GM12878 (cell line): ENCODE results near the gene CADM2. TPM values are rescaled to one million over a fixed set of nuclear protein-coding genes. Genes with fewer than 3 reads are reported as not detected.

Source experiments
- ATAC-seq: fragments of 200-7000 bp; cut with Tn5 transposase; 3 replicates; pipeline ENCODE4 v1.9.1; 2020; ENCODE audit warnings: mild to moderate bottlenecking, moderate library complexity
- BruUV-seq: library from RNA; stranded (reverse); fragments of 400-500 nt; replicated peaks from 2 replicates; lab custom pipeline; 2021; lab: Mats Ljungman, UMichigan
- CTCF ChIA-PET: fragments of 300-600 bp; sonication (Branson Sonifier 250); formaldehyde crosslinking; extraction: SDS; loops from one replicate; lab custom pipeline; 2021; ENCODE audit warnings: inconsistent platforms; lab: Yijun Ruan, JAX
- POLR2A ChIA-PET: fragments of 350-600 bp; formaldehyde crosslinking; extraction: SDS; loops from one replicate; lab custom pipeline; 2021; ENCODE audit warnings: inconsistent platforms; lab: Charles Lee
- RAD21 ChIA-PET: fragments of 300-600 bp; sonication (Branson Sonifier 250); formaldehyde crosslinking; loops from one replicate; lab custom pipeline; 2023; ENCODE audit warnings: antibody characterized with exemption; ENCODE audit not compliant: unreplicated experiment; lab: Charles Lee
- SMC1A ChIA-PET: fragments of 300-600 bp; sonication (Branson Sonifier 250); formaldehyde crosslinking; loops from one replicate; lab custom pipeline; 2023; ENCODE audit not compliant: unreplicated experiment, uncharacterized antibody; lab: Charles Lee
- DNase-seq: peaks from one replicate; pipeline ENCODE4 v3.0.0-alpha.2; 2011; ENCODE audit warnings: low read depth, low spot score
- FAIRE-seq: peaks from 3 replicates; lab custom pipeline; 2011; peaks lifted over from hg19 to GRCh38; lab: Jason Lieb, UNC
- H2AFZ ChIP-seq: 2 replicates; pipeline ENCODE4 v1.6.0; 2011; ENCODE audit warnings: low read depth, low read length, control low read depth; ENCODE audit not compliant: control insufficient read depth
- H3K27ac ChIP-seq: 2 replicates; pipeline ENCODE4 v1.5.1; 2011; ENCODE audit warnings: control low read depth; ENCODE audit not compliant: control insufficient read depth, insufficient read depth
- H3K27me3 ChIP-seq, 2 experiments: replicated peaks in 1 of 2; 2 replicates each; pipeline versions ENCODE4 v1.6.0 to v1.6.1; 2011; ENCODE audit warnings: low read length in 1 of 2; ENCODE audit not compliant: control insufficient read depth in 2 of 2, insufficient read depth in 2 of 2
- H3K36me3 ChIP-seq, 2 experiments: 2 replicates each; pipeline ENCODE4 v1.5.1; 2011; ENCODE audit warnings: low read length in 1 of 2; ENCODE audit not compliant: control insufficient read depth in 2 of 2, insufficient read depth in 2 of 2
- H3K4me1 ChIP-seq: 2 replicates; pipeline ENCODE4 v1.6.1; 2011; ENCODE audit warnings: mild to moderate bottlenecking, low read length, moderate library complexity, mixed read lengths; ENCODE audit not compliant: control insufficient read depth, insufficient read depth
- H3K4me2 ChIP-seq: 2 replicates; pipeline ENCODE4 v1.6.0; 2011; ENCODE audit warnings: control low read depth; ENCODE audit not compliant: control insufficient read depth, insufficient read depth
- H3K4me3 ChIP-seq: fragments of 200-600 bp; sonication (generic); 2 replicates; pipeline ENCODE4 v1.5.1; 2016
- H3K79me2 ChIP-seq: 2 replicates; pipeline ENCODE4 v1.6.0; 2011; ENCODE audit warnings: low read length; ENCODE audit not compliant: control insufficient read depth, insufficient read depth
- H3K9ac ChIP-seq: 2 replicates; pipeline ENCODE4 v1.8.0; 2011; ENCODE audit warnings: low read length, control low read depth, mixed read lengths; ENCODE audit not compliant: control insufficient read depth, insufficient read depth
- H3K9me3 ChIP-seq: replicated peaks from 3 replicates; pipeline ENCODE4 v1.5.1; 2011; ENCODE audit warnings: mild to moderate bottlenecking, low read length; ENCODE audit not compliant: control insufficient read depth, insufficient read depth
- H4K20me1 ChIP-seq: 2 replicates; pipeline ENCODE4 v1.6.0; 2011; ENCODE audit not compliant: control insufficient read depth, insufficient read depth
- CBX3 ChIP-seq: fragments of 200-600 bp; sonication (generic); IDR thresholded peaks from 2 replicates; pipeline ENCODE4 v1.6.1; 2016; ENCODE audit warnings: low read depth, borderline replicate concordance
- CREM ChIP-seq: IDR thresholded peaks from 2 replicates; pipeline ENCODE4 v1.6.1; 2014; ENCODE audit warnings: antibody characterized with exemption, low read depth
- DPF2 ChIP-seq: fragments of 450-650 bp; IDR thresholded peaks from 2 replicates; pipeline ENCODE4 v1.6.1; 2017; ENCODE audit warnings: mild to moderate bottlenecking
- KDM1A ChIP-seq: fragments of 200-600 bp; sonication (generic); IDR thresholded peaks from 2 replicates; pipeline ENCODE4 v1.6.1; 2016; ENCODE audit warnings: borderline replicate concordance
- RCOR1 ChIP-seq: conservative IDR thresholded peaks from 2 replicates; pipeline ENCODE4 v1.6.1; 2012; ENCODE audit warnings: low read depth, low read length, improper control_type of control experiment
- RELA ChIP-seq: fragments of 450-650 bp; IDR thresholded peaks from 2 replicates; pipeline ENCODE4 v1.8.0; 2014; ENCODE audit warnings: borderline replicate concordance; ENCODE audit not compliant: partially characterized antibody
- SUPT20H ChIP-seq: IDR thresholded peaks from 2 replicates; pipeline ENCODE4 v1.6.1; 2011; ENCODE audit warnings: low read depth, mild to moderate bottlenecking, low read length, moderate library complexity, borderline replicate concordance; ENCODE audit not compliant: control insufficient read depth
- YBX1 ChIP-seq: fragments of 450-650 bp; IDR thresholded peaks from 2 replicates; pipeline ENCODE4 v1.6.1; 2016; ENCODE audit warnings: antibody characterized with exemption
- WGBS: methylation state at CpG from one replicate; pipeline ENCODE4 v1.1.6; 2016; ENCODE audit warnings: low lambda C conversion rate; ENCODE audit not compliant: insufficient replicate concordance, insufficient coverage; ENCODE audit errors: missing lambda C conversion rate; 5-methylcytosine and 5-hydroxymethylcytosine counted together
- in situ Hi-C: fragments of 300-500 bp; cut with MboI; formaldehyde crosslinking; loops from 9 replicates; pipeline ENCODE4 v1.14.3; 2018; ENCODE audit warnings: mixed read lengths
- intact Hi-C: fragments of 100-400 bp; cut with micrococcal nuclease; formaldehyde crosslinking; loops from one replicate; pipeline ENCODE4 v1.14.2; 2022; ENCODE audit not compliant: unreplicated experiment
- polyA plus RNA-seq, 11 experiments: library from polyadenylated mRNA; depleted of rRNA in 4 of 11; unstranded in 6 of 11; stranded (reverse) in 5 of 11; fragments of >200 nt; fragmentation: Nextera tagmentation in 4 of 11; fragmentation: Illumina TruSeq in 1 of 11; extraction: Ambion mirVana in 4 of 11; extraction: Trizol in 1 of 11; gene quantifications; 1 replicate in 1 of 11; 2 replicates in 10 of 11; pipeline versions ENCODE4 v1.2.1 to v1.2.3, GENCODE V29; 2011 to 2016; ENCODE audit warnings: inconsistent platforms in 2 of 11, missing spikeins in 2 of 11, low read depth in 1 of 11
- total RNA-seq, 4 experiments: library from RNA; depleted of rRNA in 3 of 4; stranded (reverse); fragments of >200 nt in 3 of 4; fragmentation: Illumina TruSeq in 1 of 4; extraction: Trizol in 1 of 4; gene quantifications; 2 replicates each; pipeline versions ENCODE4 v1.2.1 to v1.2.3, GENCODE V29; 2013 to 2021
- TF ChIP-seq, protein P1 (sequence below): IDR thresholded peaks from 2 replicates; pipeline ENCODE4 v1.6.1; 2012; ENCODE audit warnings: mild to moderate bottlenecking, low read depth, low read length
- TF ChIP-seq, protein P2 (sequence below): fragments of 450-650 bp; IDR thresholded peaks from 2 replicates; pipeline ENCODE4 v1.6.1; 2016; ENCODE audit warnings: mild to moderate bottlenecking, moderate library complexity, borderline replicate concordance

CADM2 gene
- total and polyA plus RNA-seq, 10 of the 15 experiments (the other 5 are each of a cell fraction or from before 2014, with no cell fraction given), result 0.13 TPM; not detected in 9

DNA sequence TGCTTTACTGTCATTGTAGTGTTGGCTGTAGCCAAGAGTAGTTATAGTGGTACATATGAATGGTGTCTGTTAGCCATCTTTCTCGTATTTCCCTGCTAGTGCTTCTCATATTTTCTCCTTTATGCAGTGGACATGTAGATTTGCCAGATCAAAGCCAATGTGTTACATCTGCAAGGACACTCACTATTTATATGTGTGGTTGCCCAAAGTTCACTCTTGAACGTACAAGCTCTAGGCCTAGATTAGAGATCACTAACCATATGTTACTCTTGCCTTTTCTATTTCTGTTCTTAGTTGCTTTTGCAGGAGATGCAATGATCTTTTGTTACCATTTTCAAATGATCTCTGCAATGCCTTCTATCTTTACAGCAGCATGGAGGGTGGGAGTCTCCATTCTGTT, 78.4 kb downstream of the CADM2 start:
- in situ Hi-C loops, result no loop called here

More for the DNA sequence above, 78.4 kb downstream of the CADM2 start:
- Histone ChIP-seq H4K20me1 (no peaks in the 10 kb centered on the region), H3K27me3 (no peaks in the 10 kb centered on the region), H2AFZ (no peak overlapping the region), H3K4me1 (no peaks in the 10 kb centered on the region), H3K27ac (no peak overlapping the region), H3K4me2 (no peak overlapping the region), H3K4me3 (no peak overlapping the region), H3K79me2 (no peaks in the 10 kb centered on the region), H3K9me3 (no peaks in the 10 kb centered on the region), H3K9ac (no peak overlapping the region), H3K36me3 (no peaks in the 10 kb centered on the region)
- POLR2A ChIA-PET, result no interaction called here
- RAD21 ChIA-PET, result no interaction called here
- BruUV-seq, result no TSS peak
- CTCF ChIA-PET, result interaction anchor here (0.7 kb wide), 1 partner anchor 177 kb away, joined by 3 read pairs; no protein-coding TSS in a partner anchor
- FAIRE-seq (no peak), DNase-seq (no peak), ATAC-seq (no peak)
- intact Hi-C loops, result no loop called here
- 8% methylated on average over 2 of the region's 2 CpGs for WGBS
- no peak for TF ChIP-seq RCOR1
- TF ChIP-seq, protein P1, sequence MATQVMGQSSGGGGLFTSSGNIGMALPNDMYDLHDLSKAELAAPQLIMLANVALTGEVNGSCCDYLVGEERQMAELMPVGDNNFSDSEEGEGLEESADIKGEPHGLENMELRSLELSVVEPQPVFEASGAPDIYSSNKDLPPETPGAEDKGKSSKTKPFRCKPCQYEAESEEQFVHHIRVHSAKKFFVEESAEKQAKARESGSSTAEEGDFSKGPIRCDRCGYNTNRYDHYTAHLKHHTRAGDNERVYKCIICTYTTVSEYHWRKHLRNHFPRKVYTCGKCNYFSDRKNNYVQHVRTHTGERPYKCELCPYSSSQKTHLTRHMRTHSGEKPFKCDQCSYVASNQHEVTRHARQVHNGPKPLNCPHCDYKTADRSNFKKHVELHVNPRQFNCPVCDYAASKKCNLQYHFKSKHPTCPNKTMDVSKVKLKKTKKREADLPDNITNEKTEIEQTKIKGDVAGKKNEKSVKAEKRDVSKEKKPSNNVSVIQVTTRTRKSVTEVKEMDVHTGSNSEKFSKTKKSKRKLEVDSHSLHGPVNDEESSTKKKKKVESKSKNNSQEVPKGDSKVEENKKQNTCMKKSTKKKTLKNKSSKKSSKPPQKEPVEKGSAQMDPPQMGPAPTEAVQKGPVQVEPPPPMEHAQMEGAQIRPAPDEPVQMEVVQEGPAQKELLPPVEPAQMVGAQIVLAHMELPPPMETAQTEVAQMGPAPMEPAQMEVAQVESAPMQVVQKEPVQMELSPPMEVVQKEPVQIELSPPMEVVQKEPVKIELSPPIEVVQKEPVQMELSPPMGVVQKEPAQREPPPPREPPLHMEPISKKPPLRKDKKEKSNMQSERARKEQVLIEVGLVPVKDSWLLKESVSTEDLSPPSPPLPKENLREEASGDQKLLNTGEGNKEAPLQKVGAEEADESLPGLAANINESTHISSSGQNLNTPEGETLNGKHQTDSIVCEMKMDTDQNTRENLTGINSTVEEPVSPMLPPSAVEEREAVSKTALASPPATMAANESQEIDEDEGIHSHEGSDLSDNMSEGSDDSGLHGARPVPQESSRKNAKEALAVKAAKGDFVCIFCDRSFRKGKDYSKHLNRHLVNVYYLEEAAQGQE, result no peak
- no peak for TF ChIP-seq KDM1A
- TF ChIP-seq CBX3, result no peak
- TF ChIP-seq DPF2, result no peak
- TF ChIP-seq CREM, result no peak
- no peak for TF ChIP-seq YBX1
- TF ChIP-seq SUPT20H, result no peak
- no peak for TF ChIP-seq RELA
- TF ChIP-seq, protein P2, sequence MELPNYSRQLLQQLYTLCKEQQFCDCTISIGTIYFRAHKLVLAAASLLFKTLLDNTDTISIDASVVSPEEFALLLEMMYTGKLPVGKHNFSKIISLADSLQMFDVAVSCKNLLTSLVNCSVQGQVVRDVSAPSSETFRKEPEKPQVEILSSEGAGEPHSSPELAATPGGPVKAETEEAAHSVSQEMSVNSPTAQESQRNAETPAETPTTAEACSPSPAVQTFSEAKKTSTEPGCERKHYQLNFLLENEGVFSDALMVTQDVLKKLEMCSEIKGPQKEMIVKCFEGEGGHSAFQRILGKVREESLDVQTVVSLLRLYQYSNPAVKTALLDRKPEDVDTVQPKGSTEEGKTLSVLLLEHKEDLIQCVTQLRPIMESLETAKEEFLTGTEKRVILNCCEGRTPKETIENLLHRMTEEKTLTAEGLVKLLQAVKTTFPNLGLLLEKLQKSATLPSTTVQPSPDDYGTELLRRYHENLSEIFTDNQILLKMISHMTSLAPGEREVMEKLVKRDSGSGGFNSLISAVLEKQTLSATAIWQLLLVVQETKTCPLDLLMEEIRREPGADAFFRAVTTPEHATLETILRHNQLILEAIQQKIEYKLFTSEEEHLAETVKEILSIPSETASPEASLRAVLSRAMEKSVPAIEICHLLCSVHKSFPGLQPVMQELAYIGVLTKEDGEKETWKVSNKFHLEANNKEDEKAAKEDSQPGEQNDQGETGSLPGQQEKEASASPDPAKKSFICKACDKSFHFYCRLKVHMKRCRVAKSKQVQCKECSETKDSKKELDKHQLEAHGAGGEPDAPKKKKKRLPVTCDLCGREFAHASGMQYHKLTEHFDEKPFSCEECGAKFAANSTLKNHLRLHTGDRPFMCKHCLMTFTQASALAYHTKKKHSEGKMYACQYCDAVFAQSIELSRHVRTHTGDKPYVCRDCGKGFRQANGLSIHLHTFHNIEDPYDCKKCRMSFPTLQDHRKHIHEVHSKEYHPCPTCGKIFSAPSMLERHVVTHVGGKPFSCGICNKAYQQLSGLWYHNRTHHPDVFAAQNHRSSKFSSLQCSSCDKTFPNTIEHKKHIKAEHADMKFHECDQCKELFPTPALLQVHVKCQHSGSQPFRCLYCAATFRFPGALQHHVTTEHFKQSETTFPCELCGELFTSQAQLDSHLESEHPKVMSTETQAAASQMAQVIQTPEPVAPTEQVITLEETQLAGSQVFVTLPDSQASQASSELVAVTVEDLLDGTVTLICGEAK, result no peak
- SMC1A ChIA-PET, result no interaction called here
